CD4-positive, alpha-beta T cell (primary cell): Measurements from ENCODE around the gene SMAD3. TPM values are rescaled to one million over a fixed set of nuclear protein-coding genes. Genes with fewer than 3 reads are reported as not detected.

ENCODE experiments used
- ATAC-seq: fragments of 200-7000 bp; cut with Tn5 transposase; one replicate; pipeline ENCODE4 v1.10.0; 2022; ENCODE audit warnings: mild to moderate bottlenecking; ENCODE audit not compliant: poor library complexity
- CTCF ChIA-PET: fragments of 350-600 bp; sonication (Branson Sonifier 250); formaldehyde crosslinking; loops from one replicate; lab custom pipeline; 2021; ENCODE audit warnings: antibody characterized with exemption, inconsistent platforms; lab: Charles Lee
- POLR2A ChIA-PET: fragments of 350-600 bp; sonication (Branson Sonifier 250); formaldehyde crosslinking; loops from one replicate; lab custom pipeline; 2021; ENCODE audit warnings: antibody characterized with exemption, inconsistent platforms; lab: Charles Lee
- DNase-seq, 14 experiments: peaks; one replicate each; pipeline ENCODE4 v3.0.0-alpha.2; 2013 to 2020; ENCODE audit warnings: mixed read lengths in 2 of 14
- H3K27ac ChIP-seq, 2 donors: one replicate each; pipeline versions ENCODE4 v1.5.1 to v1.7.0; 2013; ENCODE audit warnings: low read length in 2 of 2, low read depth in 1 of 2, mild to moderate bottlenecking in 1 of 2
- H3K27me3 ChIP-seq, 2 experiments: 1 replicate in 1 of 2; 2 replicates in 1 of 2; pipeline versions ENCODE4 v1.6.1 to v1.7.0; 2013; ENCODE audit warnings: low read length in 2 of 2, control low read depth in 1 of 2, mild to moderate bottlenecking in 1 of 2, moderate library complexity in 1 of 2; ENCODE audit not compliant: insufficient read depth in 2 of 2, control insufficient read depth in 1 of 2
- H3K36me3 ChIP-seq: one replicate; pipeline ENCODE4 v1.6.1; 2013; ENCODE audit warnings: low read length, control low read depth; ENCODE audit not compliant: insufficient read depth
- H3K4me1 ChIP-seq: one replicate; pipeline ENCODE4 v1.6.1; 2013; ENCODE audit warnings: low read length, control low read depth; ENCODE audit not compliant: insufficient read depth
- H3K4me3 ChIP-seq: one replicate; pipeline ENCODE4 v1.5.1; 2013; ENCODE audit warnings: mild to moderate bottlenecking, low read length, moderate library complexity
- H3K9me3 ChIP-seq, 2 experiments: 1 replicate in 1 of 2; 2 replicates in 1 of 2; pipeline versions ENCODE4 v1.6.1 to v1.7.0; 2013; ENCODE audit warnings: low read length in 2 of 2, mild to moderate bottlenecking in 2 of 2, control low read depth in 1 of 2, moderate library complexity in 1 of 2; ENCODE audit not compliant: control insufficient read depth in 1 of 2, insufficient read depth in 1 of 2
- H3K27ac Mint-ChIP-seq: one replicate; pipeline ENCODE4 v1.8.0; 2020; ENCODE audit warnings: mixed read lengths
- H3K27me3 Mint-ChIP-seq: one replicate; pipeline ENCODE4 v1.8.0; 2021; ENCODE audit warnings: mixed read lengths
- H3K36me3 Mint-ChIP-seq: one replicate; pipeline ENCODE4 v1.8.0; 2021; ENCODE audit warnings: low read depth, mixed read lengths
- H3K4me1 Mint-ChIP-seq: one replicate; pipeline ENCODE4 v1.8.0; 2021; ENCODE audit warnings: low read depth, mixed read lengths
- H3K4me3 Mint-ChIP-seq: one replicate; pipeline ENCODE4 v1.8.0; 2020; ENCODE audit warnings: mild to moderate bottlenecking, mixed read lengths
- H3K9me3 Mint-ChIP-seq: one replicate; pipeline ENCODE4 v1.8.0; 2020; ENCODE audit warnings: mixed read lengths
- intact Hi-C, 2 experiments: fragments of 100-400 bp; cut with DNase I in 1 of 2; cut with micrococcal nuclease in 1 of 2; formaldehyde crosslinking; loops; one replicate each; pipeline versions ENCODE4 v1.15.1 to v1.9.0; 2023 to 2025; cut with DNase I, micrococcal nuclease
- total RNA-seq, 174 experiments: library from RNA in 2 of 174; stranded (reverse) in 2 of 174; gene quantifications; one replicate each; pipeline ENCODE4 v1.2.3 and lab custom pipeline; 2021 to 2026
- TF ChIP-seq, protein P1 (sequence below): fragments of 200-600 bp; IDR thresholded peaks from one replicate; pipeline ENCODE4 v1.8.0; 2022; ENCODE audit warnings: antibody characterized with exemption, mild to moderate bottlenecking

The SMAD3 gene
- total RNA-seq, 2 experiments from 2014 or later: 30.0 to 31.0 TPM

DNA sequence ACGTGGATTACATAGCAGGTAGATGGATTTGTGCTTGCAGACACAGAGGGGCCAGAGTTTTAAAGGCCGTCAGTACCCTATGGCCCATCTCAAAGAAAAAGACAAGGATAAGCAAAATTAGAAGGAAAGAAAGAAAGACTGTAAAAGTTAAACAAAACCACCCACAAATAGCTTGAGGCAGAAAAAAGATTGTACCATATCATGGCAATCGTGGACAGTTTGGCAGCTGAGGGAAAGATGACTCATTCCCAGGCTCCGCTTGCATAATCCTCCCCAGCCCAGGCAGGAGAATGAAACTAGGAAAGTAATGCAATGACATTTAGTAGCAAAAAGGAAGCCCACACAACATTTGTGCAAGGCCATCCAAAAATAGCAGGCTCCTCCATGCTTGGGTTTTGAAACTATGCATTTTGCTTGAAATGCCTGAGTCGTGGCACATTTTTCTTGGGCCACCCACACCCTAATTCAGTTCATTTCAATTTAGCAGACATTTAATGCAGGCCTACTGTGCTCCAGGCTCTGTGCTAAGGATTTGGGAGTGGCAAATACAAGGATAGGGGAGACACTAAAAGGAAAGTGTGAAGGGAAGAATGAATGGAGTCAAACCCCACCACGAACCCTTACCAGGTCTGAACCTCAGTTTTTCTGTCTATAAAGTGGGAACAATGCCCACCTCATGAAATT lies 40.9 kb upstream of the SMAD3 start:
- Histone ChIP-seq H3K27ac (no peak overlapping the region), H3K27me3 (no peaks in the 10 kb centered on the region), H3K9me3 (no peaks in the 10 kb centered on the region), H3K36me3 (no peaks in the 10 kb centered on the region), H3K4me3 (no peak overlapping the region), H3K4me1 (no peaks in the 10 kb centered on the region)
- Mint-ChIP-seq H3K4me1 (no peaks in the 10 kb centered on the region), H3K9me3 (no peaks in the 10 kb centered on the region), H3K27me3 (no peaks in the 10 kb centered on the region), H3K27ac (no peak overlapping the region), H3K36me3 (no peaks in the 10 kb centered on the region), H3K4me3 (no peak overlapping the region)
- DNase-seq: peak in 3 of 14 experiments; percentile 19 to 67 (median 64)
- ChIA-PET POLR2A (interaction anchor here (1.2 kb wide), 1 partner anchor 45 kb away, joined by 3 read pairs; no protein-coding TSS in a partner anchor), CTCF (no interaction called here)
- TF ChIP-seq, protein P1, sequence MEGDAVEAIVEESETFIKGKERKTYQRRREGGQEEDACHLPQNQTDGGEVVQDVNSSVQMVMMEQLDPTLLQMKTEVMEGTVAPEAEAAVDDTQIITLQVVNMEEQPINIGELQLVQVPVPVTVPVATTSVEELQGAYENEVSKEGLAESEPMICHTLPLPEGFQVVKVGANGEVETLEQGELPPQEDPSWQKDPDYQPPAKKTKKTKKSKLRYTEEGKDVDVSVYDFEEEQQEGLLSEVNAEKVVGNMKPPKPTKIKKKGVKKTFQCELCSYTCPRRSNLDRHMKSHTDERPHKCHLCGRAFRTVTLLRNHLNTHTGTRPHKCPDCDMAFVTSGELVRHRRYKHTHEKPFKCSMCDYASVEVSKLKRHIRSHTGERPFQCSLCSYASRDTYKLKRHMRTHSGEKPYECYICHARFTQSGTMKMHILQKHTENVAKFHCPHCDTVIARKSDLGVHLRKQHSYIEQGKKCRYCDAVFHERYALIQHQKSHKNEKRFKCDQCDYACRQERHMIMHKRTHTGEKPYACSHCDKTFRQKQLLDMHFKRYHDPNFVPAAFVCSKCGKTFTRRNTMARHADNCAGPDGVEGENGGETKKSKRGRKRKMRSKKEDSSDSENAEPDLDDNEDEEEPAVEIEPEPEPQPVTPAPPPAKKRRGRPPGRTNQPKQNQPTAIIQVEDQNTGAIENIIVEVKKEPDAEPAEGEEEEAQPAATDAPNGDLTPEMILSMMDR: no peak
- no peak for ATAC-seq
- intact Hi-C loops: no loop called here

DNA sequence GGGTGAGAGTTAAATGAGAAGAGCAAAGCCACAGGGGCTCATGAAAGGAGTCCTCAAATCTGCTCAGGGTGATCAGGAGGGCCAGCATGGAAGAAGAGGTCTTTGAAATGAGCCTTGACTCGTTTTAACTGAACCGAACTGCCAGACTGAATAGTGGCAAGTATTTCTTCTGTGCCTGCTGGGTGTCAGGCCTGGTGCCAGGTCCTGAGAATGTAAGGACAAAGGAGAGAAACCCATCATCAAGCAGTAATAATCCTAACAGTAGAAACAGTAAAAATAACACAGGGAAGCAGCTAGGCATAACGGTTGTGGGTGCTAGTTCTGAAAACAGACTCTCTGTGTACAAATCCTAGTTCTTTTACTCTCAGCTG lies 40.4 kb upstream of the SMAD3 start:
- Mint-ChIP-seq H3K4me1 (no peaks in the 10 kb centered on the region), H3K27me3 (no peaks in the 10 kb centered on the region), H3K27ac (no peak overlapping the region), H3K36me3 (no peaks in the 10 kb centered on the region), H3K4me3 (no peak overlapping the region), H3K9me3 (no peaks in the 10 kb centered on the region)
- H3K36me3 ChIP-seq: no peaks in the 10 kb centered on the region
- no peak for ATAC-seq
- no peaks in the 10 kb centered on the region for H3K9me3 ChIP-seq
- TF ChIP-seq, protein P1: no peak
- no peaks in the 10 kb centered on the region for H3K4me1 ChIP-seq
- intact Hi-C loops: no loop called here
- no peaks in the 10 kb centered on the region for H3K27me3 ChIP-seq
- ChIA-PET CTCF (no interaction called here), POLR2A (no interaction called here)
- no peak for DNase-seq
- H3K27ac ChIP-seq: no peak overlapping the region
- H3K4me3 ChIP-seq: no peak overlapping the region

DNA sequence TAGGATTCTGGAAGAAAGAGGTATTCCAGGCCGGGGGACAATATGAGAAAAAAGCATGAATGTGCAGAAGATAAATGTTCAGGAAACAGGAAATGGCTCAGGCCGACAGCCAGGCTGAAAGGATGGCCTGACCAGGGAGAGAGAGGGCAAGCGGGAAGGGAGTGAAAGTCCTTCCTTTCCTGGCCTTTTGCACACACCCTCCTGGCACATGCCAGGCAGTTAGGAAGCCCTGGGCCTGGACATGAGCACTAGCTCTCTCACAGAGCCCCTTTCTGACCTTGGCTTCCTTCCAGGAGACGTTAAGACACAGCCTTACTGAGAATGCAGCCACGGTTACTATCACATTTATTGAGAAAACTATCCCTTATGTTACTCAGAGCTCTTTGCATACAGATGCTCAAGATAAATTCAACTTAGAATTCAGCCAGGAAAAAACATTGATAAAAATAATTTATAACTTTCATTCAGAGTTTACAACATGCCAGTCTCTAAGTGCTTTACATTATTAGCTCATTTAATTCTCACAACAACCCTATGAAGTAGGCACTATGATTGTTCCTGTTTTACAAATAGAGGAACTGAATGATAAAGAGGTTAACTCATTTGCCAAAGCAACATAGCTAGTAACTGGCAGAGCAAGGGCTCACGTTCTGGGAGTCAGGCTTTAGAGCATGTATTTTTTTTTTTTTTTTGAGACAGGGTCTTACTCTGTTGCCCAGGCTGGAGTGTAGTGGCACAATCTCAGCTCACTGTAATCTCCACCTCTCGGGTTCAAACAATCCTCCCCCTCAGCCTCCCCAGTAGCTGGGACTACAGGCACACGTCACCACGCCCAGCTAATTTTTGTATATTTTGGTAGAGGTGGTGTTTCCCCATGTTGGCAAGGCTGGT lies 39.4 kb upstream of the SMAD3 start:
- Histone ChIP-seq H3K9me3 (no peaks in the 10 kb centered on the region), H3K36me3 (no peaks in the 10 kb centered on the region), H3K27ac (no peak overlapping the region), H3K4me3 (no peak overlapping the region), H3K4me1 (no peaks in the 10 kb centered on the region), H3K27me3 (no peaks in the 10 kb centered on the region)
- ChIA-PET CTCF (no interaction called here), POLR2A (interaction anchor here (0.6 to 1.1 kb wide), 3 partner anchors 47 to 218 kb away, joined by 3 to 5 read pairs (median 3); no protein-coding TSS in a partner anchor)
- H3K36me3 Mint-ChIP-seq: no peaks in the 10 kb centered on the region
- no peak overlapping the region for H3K4me3 Mint-ChIP-seq
- intact Hi-C loops: no loop called here
- no peaks in the 10 kb centered on the region for H3K27me3 Mint-ChIP-seq
- ATAC-seq (no peak), DNase-seq (no peak)
- TF ChIP-seq, protein P1: no peak
- H3K27ac Mint-ChIP-seq: no peak overlapping the region
- H3K4me1 Mint-ChIP-seq: no peaks in the 10 kb centered on the region
- no peaks in the 10 kb centered on the region for H3K9me3 Mint-ChIP-seq
